Upper lobe of right lung (tissue), 1 donor: ENCODE data around the gene PHKB. TPM values are rescaled to one million over a fixed set of nuclear protein-coding genes. Genes with fewer than 3 reads are reported as not detected.

Source experiments
- ATAC-seq: fragments of 200-7000 bp; cut with Tn5 transposase; one replicate; pipeline ENCODE4 v1.9.1; 2020; ENCODE audit warnings: mild to moderate bottlenecking, moderate library complexity
- DNase-seq: peaks from one replicate; pipeline ENCODE4 v3.0.0-alpha.2; 2020
- H3K27ac ChIP-seq: fragments of 200-600 bp; one replicate; pipeline ENCODE4 v1.8.0; 2022
- H3K27me3 ChIP-seq: fragments of 200-600 bp; one replicate; pipeline ENCODE4 v1.8.0; 2022; ENCODE audit warnings: mild to moderate bottlenecking
- H3K36me3 ChIP-seq: fragments of 200-600 bp; one replicate; pipeline ENCODE4 v1.8.0; 2022
- H3K4me1 ChIP-seq: fragments of 200-600 bp; one replicate; pipeline ENCODE4 v1.8.0; 2022
- H3K4me3 ChIP-seq: fragments of 200-600 bp; one replicate; pipeline ENCODE4 v1.8.0; 2022; ENCODE audit warnings: mild to moderate bottlenecking
- H3K9me3 ChIP-seq: fragments of 200-600 bp; one replicate; pipeline ENCODE4 v1.8.0; 2022
- CTCF ChIP-seq: fragments of 200-600 bp; IDR thresholded peaks from one replicate; pipeline ENCODE4 v1.8.0; 2022; ENCODE audit warnings: antibody characterized with exemption
- intact Hi-C: fragments of 100-400 bp; cut with DNase I; formaldehyde crosslinking; loops from one replicate; pipeline ENCODE4 v1.11.0; 2022
- long read RNA-seq: library from polyadenylated mRNA; unstranded; transcript quantifications from one replicate; pipeline ENCODE4 v2.0.0, GENCODE V29; 2021
- total RNA-seq: library from RNA; stranded (reverse); fragmentation: NEBNext Ultra II Directional; extraction: Animal tissue kit (Norgen Biotek cat#: 25700); gene quantifications from one replicate; pipeline ENCODE4 v1.2.1, GENCODE V29; 2021
- donor health status: DM: no; HTN: yes; CAD: no; lungs with severe emphysema.

Gene PHKB
- 91.8 TPM for total RNA-seq
- long read RNA-seq, full-length matches to known transcripts: 37 of 114 reads
- long read RNA-seq, partial matches to known transcripts: 13 of 114 reads
- long read RNA-seq, other reads (novel, unspliced or antisense): 64 of 114 reads

- H3K9me3 ChIP-seq: no peaks in the 10 kb centered on the region
Observed at GRCh38 chr16:47460711-47461597, at the start of gene PHKB, which contains the start of gene ITFG1. PHKB (plus strand) TSS chr16:47461331; CDS start chr16:47461351, 20 bp downstream. ITFG1 (minus strand) TSS chr16:47461063; CDS start chr16:47461045, 18 bp downstream.

GRCh38 chr16:47413041-47413440, 48.1 kb upstream of the PHKB start:
- no peak for TF ChIP-seq CTCF
- Histone ChIP-seq H3K27ac (no peak overlapping the region), H3K27me3 (no peaks in the 10 kb centered on the region), H3K4me3 (no peak overlapping the region), H3K36me3 (peaks cover 8% of the 10 kb centered on the region), H3K4me1 (no peaks in the 10 kb centered on the region), H3K9me3 (no peaks in the 10 kb centered on the region)
- DNase-seq (no peak), ATAC-seq (no peak)
- intact Hi-C loops: no loop called here

More at GRCh38 chr16:47460711-47461597, at the start of gene PHKB, which contains the start of gene ITFG1:
- Histone ChIP-seq H3K4me3 (peak within 1 kb of the TSS; percentile 97), H3K27ac (peak within 1 kb of the TSS; percentile 100), H3K27me3 (no peaks in the 10 kb centered on the region), H3K4me1 (peaks cover 48% of the 10 kb centered on the region), H3K36me3 (peaks cover 18% of the 10 kb centered on the region)
- ATAC-seq (peak; percentile 97), DNase-seq (peak; percentile 97)
- intact Hi-C loops: no loop called here
- TF ChIP-seq CTCF: no peak

- Histone ChIP-seq H3K4me1 (no peaks in the 10 kb centered on the region), H3K4me3 (no peak overlapping the region), H3K27ac (no peak overlapping the region), H3K9me3 (no peaks in the 10 kb centered on the region), H3K27me3 (no peaks in the 10 kb centered on the region), H3K36me3 (peaks cover 8% of the 10 kb centered on the region)
- intact Hi-C loops: no loop called here
- no peak for DNase-seq
- ATAC-seq: no peak
- TF ChIP-seq CTCF: no peak
Observed at GRCh38 chr16:47416869-47417268, 44.3 kb upstream of the PHKB start.

GRCh38 chr16:47424846-47425245, 36.3 kb upstream of the PHKB start:
- Histone ChIP-seq H3K4me1 (no peaks in the 10 kb centered on the region), H3K36me3 (peaks cover 24% of the 10 kb centered on the region), H3K9me3 (no peaks in the 10 kb centered on the region), H3K27ac (no peak overlapping the region), H3K27me3 (no peaks in the 10 kb centered on the region), H3K4me3 (no peak overlapping the region)
- DNase-seq (no peak), ATAC-seq (no peak)
- no peak for TF ChIP-seq CTCF
- intact Hi-C loops: no loop called here

GRCh38 chr16:47426806-47427205, 34.3 kb upstream of the PHKB start:
- H3K9me3 ChIP-seq: no peaks in the 10 kb centered on the region
- intact Hi-C loops: no loop called here
- H3K27me3 ChIP-seq: no peaks in the 10 kb centered on the region
- no peak for ATAC-seq
- no peak overlapping the region for H3K27ac ChIP-seq
- H3K4me3 ChIP-seq: no peak overlapping the region
- H3K4me1 ChIP-seq: no peaks in the 10 kb centered on the region
- TF ChIP-seq CTCF: no peak
- DNase-seq: no peak
- peaks cover 24% of the 10 kb centered on the region for H3K36me3 ChIP-seq
